C4-2B (cell line): ENCODE data around the gene DUOXA2.

Experiments used
- CTCF ChIP-seq: fragments of 450-650 bp; conservative IDR thresholded peaks from 2 replicates; pipeline ENCODE4 v1.5.1; 2017; ENCODE audit warnings: mild to moderate bottlenecking
- ZFX ChIP-seq: fragments of 450-650 bp; IDR thresholded peaks from 2 replicates; pipeline ENCODE4 v1.6.1; 2017

GRCh38 chr15:45089712-45090373 lies 24.3 kb upstream of the DUOXA2 start:
- no peak for TF ChIP-seq CTCF
- TF ChIP-seq ZFX: no peak
